K562 (cell line): ENCODE measurements around the gene HNRNPM. TPM values are rescaled to one million over a fixed set of nuclear protein-coding genes. Genes with fewer than 3 reads are reported as not detected.

Experiments used
- TOE1 ChIP-seq, 2 experiments: fragments of 450-650 bp in 1 of 2; sonication (generic) in 1 of 2; formaldehyde crosslinking in 1 of 2; IDR thresholded peaks; 2 replicates each; pipeline versions ENCODE4 v1.7.1 to v1.8.0; 2016 to 2022; ENCODE audit warnings: borderline replicate concordance in 2 of 2, mild to moderate bottlenecking in 2 of 2, antibody characterized with exemption in 1 of 2, inconsistent platforms in 1 of 2, low read depth in 1 of 2, missing genetic modification reagents in 1 of 2, moderate library complexity in 1 of 2
- ZNF407 ChIP-seq: fragments of 450-650 bp; IDR thresholded peaks from 2 replicates; pipeline ENCODE4 v1.6.1; 2016; ENCODE audit warnings: low read depth
- polyA plus RNA-seq, 8 experiments: library from polyadenylated mRNA; depleted of rRNA in 4 of 8; stranded (reverse) in 5 of 8; unstranded in 3 of 8; fragments of >200 nt; fragmentation: Nextera tagmentation in 2 of 8; fragmentation: Illumina TruSeq in 1 of 8; extraction: Ambion mirVana in 2 of 8; extraction: Trizol in 1 of 8; gene quantifications; 2 replicates each; pipeline versions ENCODE4 v1.2.1 to v1.2.3, GENCODE V29; 2011 to 2014; ENCODE audit warnings: inconsistent platforms in 1 of 8, missing spikeins in 1 of 8
- total RNA-seq, 7 experiments: library from RNA; depleted of rRNA in 6 of 7; stranded (reverse); fragments of >200 nt in 6 of 7; fragmentation: Illumina TruSeq in 2 of 7; extraction: Trizol in 2 of 7; gene quantifications; 2 replicates each; pipeline versions ENCODE4 v1.2.1 to v1.2.3, GENCODE V29; 2011 to 2021; ENCODE audit warnings: low replicate concordance in 1 of 7
- TF ChIP-seq, protein P1 (sequence below): sonication (generic); formaldehyde crosslinking; IDR thresholded peaks from 2 replicates; pipeline ENCODE4 v1.8.0; 2023; ENCODE audit warnings: mild to moderate bottlenecking, missing genetic modification reagents
- TF ChIP-seq, protein P2 (sequence below): sonication (generic); formaldehyde crosslinking; IDR thresholded peaks from 2 replicates; pipeline ENCODE4 v1.8.1; 2023; ENCODE audit warnings: missing genetic modification reagents, mild to moderate bottlenecking, borderline replicate concordance

The HNRNPM gene
- total and polyA plus RNA-seq, 9 of the 15 experiments (the other 6 are each of a cell fraction or from before 2014, with no cell fraction given) = 11.1 to 340 (median 195) TPM

GRCh38 chr19:8513687-8514504, 69.1 kb downstream of the HNRNPM start, which contains the start of gene ZNF414 (continued):
- TF ChIP-seq, protein P1, sequence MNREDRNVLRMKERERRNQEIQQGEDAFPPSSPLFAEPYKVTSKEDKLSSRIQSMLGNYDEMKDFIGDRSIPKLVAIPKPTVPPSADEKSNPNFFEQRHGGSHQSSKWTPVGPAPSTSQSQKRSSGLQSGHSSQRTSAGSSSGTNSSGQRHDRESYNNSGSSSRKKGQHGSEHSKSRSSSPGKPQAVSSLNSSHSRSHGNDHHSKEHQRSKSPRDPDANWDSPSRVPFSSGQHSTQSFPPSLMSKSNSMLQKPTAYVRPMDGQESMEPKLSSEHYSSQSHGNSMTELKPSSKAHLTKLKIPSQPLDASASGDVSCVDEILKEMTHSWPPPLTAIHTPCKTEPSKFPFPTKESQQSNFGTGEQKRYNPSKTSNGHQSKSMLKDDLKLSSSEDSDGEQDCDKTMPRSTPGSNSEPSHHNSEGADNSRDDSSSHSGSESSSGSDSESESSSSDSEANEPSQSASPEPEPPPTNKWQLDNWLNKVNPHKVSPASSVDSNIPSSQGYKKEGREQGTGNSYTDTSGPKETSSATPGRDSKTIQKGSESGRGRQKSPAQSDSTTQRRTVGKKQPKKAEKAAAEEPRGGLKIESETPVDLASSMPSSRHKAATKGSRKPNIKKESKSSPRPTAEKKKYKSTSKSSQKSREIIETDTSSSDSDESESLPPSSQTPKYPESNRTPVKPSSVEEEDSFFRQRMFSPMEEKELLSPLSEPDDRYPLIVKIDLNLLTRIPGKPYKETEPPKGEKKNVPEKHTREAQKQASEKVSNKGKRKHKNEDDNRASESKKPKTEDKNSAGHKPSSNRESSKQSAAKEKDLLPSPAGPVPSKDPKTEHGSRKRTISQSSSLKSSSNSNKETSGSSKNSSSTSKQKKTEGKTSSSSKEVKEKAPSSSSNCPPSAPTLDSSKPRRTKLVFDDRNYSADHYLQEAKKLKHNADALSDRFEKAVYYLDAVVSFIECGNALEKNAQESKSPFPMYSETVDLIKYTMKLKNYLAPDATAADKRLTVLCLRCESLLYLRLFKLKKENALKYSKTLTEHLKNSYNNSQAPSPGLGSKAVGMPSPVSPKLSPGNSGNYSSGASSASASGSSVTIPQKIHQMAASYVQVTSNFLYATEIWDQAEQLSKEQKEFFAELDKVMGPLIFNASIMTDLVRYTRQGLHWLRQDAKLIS (CRISPR knock-in tag) = peak; percentile 78; the same call in 1 of the 2 replicates
- TF ChIP-seq, protein P2, sequence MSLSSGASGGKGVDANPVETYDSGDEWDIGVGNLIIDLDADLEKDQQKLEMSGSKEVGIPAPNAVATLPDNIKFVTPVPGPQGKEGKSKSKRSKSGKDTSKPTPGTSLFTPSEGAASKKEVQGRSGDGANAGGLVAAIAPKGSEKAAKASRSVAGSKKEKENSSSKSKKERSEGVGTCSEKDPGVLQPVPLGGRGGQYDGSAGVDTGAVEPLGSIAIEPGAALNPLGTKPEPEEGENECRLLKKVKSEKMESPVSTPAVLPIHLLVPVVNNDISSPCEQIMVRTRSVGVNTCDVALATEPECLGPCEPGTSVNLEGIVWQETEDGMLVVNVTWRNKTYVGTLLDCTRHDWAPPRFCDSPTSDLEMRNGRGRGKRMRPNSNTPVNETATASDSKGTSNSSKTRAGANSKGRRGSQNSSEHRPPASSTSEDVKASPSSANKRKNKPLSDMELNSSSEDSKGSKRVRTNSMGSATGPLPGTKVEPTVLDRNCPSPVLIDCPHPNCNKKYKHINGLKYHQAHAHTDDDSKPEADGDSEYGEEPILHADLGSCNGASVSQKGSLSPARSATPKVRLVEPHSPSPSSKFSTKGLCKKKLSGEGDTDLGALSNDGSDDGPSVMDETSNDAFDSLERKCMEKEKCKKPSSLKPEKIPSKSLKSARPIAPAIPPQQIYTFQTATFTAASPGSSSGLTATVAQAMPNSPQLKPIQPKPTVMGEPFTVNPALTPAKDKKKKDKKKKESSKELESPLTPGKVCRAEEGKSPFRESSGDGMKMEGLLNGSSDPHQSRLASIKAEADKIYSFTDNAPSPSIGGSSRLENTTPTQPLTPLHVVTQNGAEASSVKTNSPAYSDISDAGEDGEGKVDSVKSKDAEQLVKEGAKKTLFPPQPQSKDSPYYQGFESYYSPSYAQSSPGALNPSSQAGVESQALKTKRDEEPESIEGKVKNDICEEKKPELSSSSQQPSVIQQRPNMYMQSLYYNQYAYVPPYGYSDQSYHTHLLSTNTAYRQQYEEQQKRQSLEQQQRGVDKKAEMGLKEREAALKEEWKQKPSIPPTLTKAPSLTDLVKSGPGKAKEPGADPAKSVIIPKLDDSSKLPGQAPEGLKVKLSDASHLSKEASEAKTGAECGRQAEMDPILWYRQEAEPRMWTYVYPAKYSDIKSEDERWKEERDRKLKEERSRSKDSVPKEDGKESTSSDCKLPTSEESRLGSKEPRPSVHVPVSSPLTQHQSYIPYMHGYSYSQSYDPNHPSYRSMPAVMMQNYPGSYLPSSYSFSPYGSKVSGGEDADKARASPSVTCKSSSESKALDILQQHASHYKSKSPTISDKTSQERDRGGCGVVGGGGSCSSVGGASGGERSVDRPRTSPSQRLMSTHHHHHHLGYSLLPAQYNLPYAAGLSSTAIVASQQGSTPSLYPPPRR (CRISPR knock-in tag) = no peak
- TF ChIP-seq TOE1 (IDR thresholded peaks at IDR 0.05; ENCODE audit: borderline replicate concordance) (peak; percentile 19; the same call in 1 of the 2 replicates), TOE1 (CRISPR knock-in tag; IDR thresholded peaks at IDR 0.05; ENCODE audit: borderline replicate concordance, low read depth) (peak; percentile 47; the same call in 1 of the 2 replicates), ZNF407 (peak; percentile 84)
